HEK293T (cell line): Measurements from ENCODE around the gene OSTC.

Experiments used
- CTCF ChIA-PET: fragments of 350-600 bp; formaldehyde crosslinking; extraction: SDS; loops from one replicate; lab custom pipeline; 2021; ENCODE audit warnings: antibody characterized with exemption, inconsistent platforms; lab: Yijun Ruan, JAX
- POLR2A ChIA-PET: fragments of 350-600 bp; formaldehyde crosslinking; extraction: SDS; loops from one replicate; lab custom pipeline; 2020; ENCODE audit warnings: antibody characterized with exemption, inconsistent platforms; lab: Yijun Ruan, JAX
- DNase-seq: peaks from one replicate; pipeline ENCODE4 v3.0.0; 2012; ENCODE audit warnings: mixed read lengths; ENCODE audit errors: extremely low spot score
- ARNT ChIP-seq: fragments of 450-650 bp; IDR thresholded peaks from 2 replicates; pipeline ENCODE4 v1.6.1; 2017; ENCODE audit warnings: mild to moderate bottlenecking
- BHLHE40 ChIP-seq: fragments of 450-650 bp; IDR thresholded peaks from 2 replicates; pipeline ENCODE4 v1.6.1; 2016; ENCODE audit warnings: mild to moderate bottlenecking, moderate library complexity, borderline replicate concordance
- CTBP1 ChIP-seq: fragments of 450-650 bp; IDR thresholded peaks from 2 replicates; pipeline ENCODE4 v1.6.1; 2016; ENCODE audit warnings: borderline replicate concordance
- ELF4 ChIP-seq: fragments of 450-650 bp; IDR thresholded peaks from 2 replicates; pipeline ENCODE4 v1.6.1; 2017; ENCODE audit warnings: antibody characterized with exemption
- FOXA1 ChIP-seq: fragments of 450-650 bp; IDR thresholded peaks from 2 replicates; pipeline ENCODE4 v1.6.1; 2016; ENCODE audit warnings: mild to moderate bottlenecking
- FOXK2 ChIP-seq: fragments of 450-650 bp; IDR thresholded peaks from 2 replicates; pipeline ENCODE4 v1.6.1; 2016; ENCODE audit warnings: mild to moderate bottlenecking
- FOXM1 ChIP-seq: fragments of 450-650 bp; IDR thresholded peaks from 2 replicates; pipeline ENCODE4 v1.6.1; 2017; ENCODE audit warnings: mild to moderate bottlenecking, borderline replicate concordance
- HDGF ChIP-seq: fragments of 450-650 bp; IDR thresholded peaks from 2 replicates; pipeline ENCODE4 v1.6.1; 2017; ENCODE audit warnings: antibody characterized with exemption, borderline replicate concordance
- L3MBTL2 ChIP-seq: fragments of 450-650 bp; conservative IDR thresholded peaks from 2 replicates; pipeline ENCODE4 v1.6.1; 2016; ENCODE audit warnings: mild to moderate bottlenecking
- LEF1 ChIP-seq: fragments of 450-650 bp; IDR thresholded peaks from 2 replicates; pipeline ENCODE4 v1.6.1; 2017; ENCODE audit warnings: mild to moderate bottlenecking, borderline replicate concordance
- NFRKB ChIP-seq: fragments of 450-650 bp; IDR thresholded peaks from 2 replicates; pipeline ENCODE4 v1.6.1; 2016; ENCODE audit warnings: mild to moderate bottlenecking, moderate library complexity
- SP1 ChIP-seq: fragments of 450-650 bp; IDR thresholded peaks from 2 replicates; pipeline ENCODE4 v1.6.1; 2017
- SUZ12 ChIP-seq: fragments of 450-650 bp; IDR thresholded peaks from 2 replicates; pipeline ENCODE4 v1.6.1; 2016; ENCODE audit warnings: mild to moderate bottlenecking
- TARDBP ChIP-seq: fragments of 450-650 bp; IDR thresholded peaks from 2 replicates; pipeline ENCODE4 v1.6.1; 2016
- ZNF384 ChIP-seq: fragments of 450-650 bp; IDR thresholded peaks from 2 replicates; pipeline ENCODE4 v1.6.1; 2016
- TF ChIP-seq, protein P1 (sequence below): fragments of 450-650 bp; IDR thresholded peaks from 2 replicates; pipeline ENCODE4 v1.6.1; 2016

The OSTC gene

DNA sequence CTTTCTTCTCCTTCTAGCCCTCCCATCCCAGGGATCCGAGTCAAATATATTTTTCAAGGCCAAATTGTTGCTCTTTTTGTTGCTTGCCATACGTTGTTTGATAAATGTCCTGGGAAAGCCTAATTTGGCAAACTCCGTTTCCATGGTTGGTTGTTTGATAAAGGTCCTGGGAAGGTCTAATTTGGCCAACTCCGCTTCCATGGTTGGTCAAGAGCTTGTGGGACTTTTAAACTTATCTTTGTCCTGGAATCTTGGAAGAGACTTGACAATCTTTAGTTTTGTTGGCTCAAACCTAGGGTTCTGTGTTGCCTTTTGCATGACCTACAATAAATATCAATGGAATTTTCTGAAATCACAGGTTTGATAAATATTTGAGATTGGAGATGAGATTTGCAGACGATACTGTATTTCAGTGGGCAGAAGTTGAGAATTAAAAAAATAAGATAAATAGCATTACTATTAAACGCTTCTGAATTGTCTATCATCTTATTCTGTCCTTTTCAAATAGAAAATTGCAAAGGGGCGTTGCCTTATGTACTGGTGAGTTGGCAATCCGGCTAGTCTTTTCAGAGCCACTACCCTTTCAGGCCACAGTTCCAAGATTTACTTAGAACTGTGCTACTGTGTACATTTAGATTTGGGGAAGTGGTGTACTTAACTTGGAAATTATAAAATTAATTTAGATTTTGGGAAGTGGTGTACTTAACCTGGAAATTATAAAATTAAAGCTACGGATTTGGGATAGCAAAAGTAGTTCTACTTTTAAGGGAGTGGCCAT lies 804 bp downstream of the OSTC start:
- CTCF ChIA-PET: interaction anchor here (1.2 kb wide), 1 partner anchor 15 kb away, joined by 4 read pairs; no protein-coding TSS in a partner anchor
- TF ChIP-seq CTBP1 (no peak), ELF4 (no peak), ARNT (no peak), FOXA1 (no peak), ZNF384 (no peak), HDGF (no peak), L3MBTL2 (no peak), FOXK2 (no peak)
- DNase-seq: peak; percentile 34
- POLR2A ChIA-PET: interaction anchor here (0.9 to 1.9 kb wide), 4 partner anchors 15 to 31 kb away, joined by 3 to 10 read pairs (median 4); partner anchors contain the start of gene RPL34

DNA sequence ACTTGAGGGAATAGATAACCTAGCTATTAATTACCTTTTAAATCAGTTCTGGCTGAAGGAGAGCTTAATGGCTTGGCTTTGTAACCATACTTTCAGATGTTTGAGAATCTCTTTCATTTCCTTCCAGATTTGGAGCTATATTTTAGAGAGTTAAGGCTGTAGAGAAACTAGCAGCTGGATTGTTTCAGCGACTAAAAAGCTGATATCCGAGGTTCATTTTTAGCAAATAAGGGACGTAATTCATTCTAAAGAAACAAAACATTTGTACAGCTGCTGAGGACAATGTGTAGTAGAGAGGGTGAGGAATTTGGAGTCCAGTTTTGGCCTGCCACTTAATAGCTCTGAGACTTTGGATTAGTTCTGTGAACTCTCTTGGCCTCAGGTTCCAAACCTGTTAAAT lies 12.2 kb downstream of the OSTC start:
- no peak for DNase-seq
- no peak for TF ChIP-seq ELF4
- TF ChIP-seq FOXA1: no peak
- ChIA-PET POLR2A (no interaction called here), CTCF (interaction anchor here (0.6 kb wide), 1 partner anchor 99 kb away, joined by 3 read pairs; no protein-coding TSS in a partner anchor)

DNA sequence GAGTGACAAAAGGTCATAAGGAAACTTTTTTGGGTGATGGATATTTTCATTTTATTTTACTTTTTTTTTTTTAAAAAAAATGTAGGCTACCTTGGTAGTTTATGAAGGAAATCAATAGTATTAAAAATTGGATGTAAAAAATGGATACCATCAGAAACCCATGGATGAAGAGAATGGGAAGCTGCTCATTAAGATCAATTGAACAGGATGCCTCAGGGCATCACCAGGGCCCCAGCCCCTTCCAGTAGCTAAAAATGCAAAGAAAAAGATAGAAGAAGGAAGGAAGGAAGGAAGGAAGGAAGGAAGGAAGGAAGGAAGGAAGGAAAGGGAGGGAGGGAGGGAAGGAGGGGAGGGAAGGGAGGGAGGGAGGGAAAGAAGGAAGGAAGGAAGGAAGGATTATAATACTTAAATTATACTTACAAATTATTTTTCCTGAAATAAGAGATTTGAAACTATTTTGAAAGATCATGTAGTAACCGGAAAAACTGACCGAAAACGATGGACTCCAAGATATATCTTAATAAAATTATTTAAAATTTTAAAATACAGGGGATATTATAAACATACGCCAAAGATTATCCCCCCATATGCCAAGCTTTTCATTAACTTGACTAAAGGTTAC lies 24.1 kb downstream of the OSTC start:
- no peak for DNase-seq
- TF ChIP-seq LEF1 (no peak), TARDBP (no peak)
- TF ChIP-seq, protein P1, sequence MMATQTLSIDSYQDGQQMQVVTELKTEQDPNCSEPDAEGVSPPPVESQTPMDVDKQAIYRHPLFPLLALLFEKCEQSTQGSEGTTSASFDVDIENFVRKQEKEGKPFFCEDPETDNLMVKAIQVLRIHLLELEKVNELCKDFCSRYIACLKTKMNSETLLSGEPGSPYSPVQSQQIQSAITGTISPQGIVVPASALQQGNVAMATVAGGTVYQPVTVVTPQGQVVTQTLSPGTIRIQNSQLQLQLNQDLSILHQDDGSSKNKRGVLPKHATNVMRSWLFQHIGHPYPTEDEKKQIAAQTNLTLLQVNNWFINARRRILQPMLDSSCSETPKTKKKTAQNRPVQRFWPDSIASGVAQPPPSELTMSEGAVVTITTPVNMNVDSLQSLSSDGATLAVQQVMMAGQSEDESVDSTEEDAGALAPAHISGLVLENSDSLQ: no peak
- ChIA-PET CTCF (no interaction called here), POLR2A (no interaction called here)

DNA sequence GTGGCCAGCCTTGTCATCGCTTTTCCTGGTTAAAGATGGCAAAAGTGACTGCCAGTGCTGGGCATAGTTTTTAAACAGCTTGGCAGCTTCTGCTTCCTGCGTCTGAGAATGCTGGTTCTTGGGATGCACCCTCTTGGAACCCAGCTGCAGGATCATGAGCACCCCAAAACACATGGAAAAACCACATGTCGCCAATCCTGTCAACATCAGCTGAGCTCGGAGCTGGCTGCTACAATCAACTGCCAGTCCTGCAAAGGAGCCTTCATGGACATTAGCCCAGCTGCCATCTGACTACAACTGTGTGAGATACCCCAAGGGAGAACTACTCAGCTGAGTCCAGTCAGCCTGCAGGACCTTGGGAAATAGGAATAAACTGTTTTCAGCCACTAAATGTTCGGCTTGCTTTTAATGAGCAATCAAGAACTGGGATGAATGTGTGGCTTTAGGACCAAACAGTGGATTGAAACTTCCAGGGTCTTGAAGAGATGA lies 31.0 kb downstream of the OSTC start:
- no peak for TF ChIP-seq ARNT
- TF ChIP-seq ELF4: no peak
- ChIA-PET POLR2A (no interaction called here), CTCF (no interaction called here)
- no peak for DNase-seq

DNA sequence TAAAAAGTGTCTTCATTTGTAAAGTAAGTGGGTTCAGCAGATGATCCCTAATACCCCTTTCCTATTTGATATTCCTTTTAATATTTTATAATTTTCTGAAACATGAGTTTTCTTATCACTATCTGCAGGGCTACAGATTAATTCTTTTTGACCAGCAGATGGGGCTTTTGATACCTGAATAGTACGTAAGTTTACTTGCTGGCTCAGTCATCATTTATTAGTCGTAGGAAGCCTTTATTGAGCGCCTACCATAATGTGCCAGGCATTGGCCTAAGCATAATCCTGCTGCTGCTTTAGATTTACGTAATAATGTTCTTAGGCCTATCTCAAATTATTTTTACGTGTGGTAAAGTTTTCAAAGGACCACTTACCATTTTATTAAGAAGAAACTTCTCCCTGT lies 33.1 kb downstream of the OSTC start:
- CTCF ChIA-PET: no interaction called here
- DNase-seq: peak; percentile 25
- TF ChIP-seq SP1 (no peak), FOXA1 (no peak), ARNT (no peak)
- POLR2A ChIA-PET: no interaction called here

DNA sequence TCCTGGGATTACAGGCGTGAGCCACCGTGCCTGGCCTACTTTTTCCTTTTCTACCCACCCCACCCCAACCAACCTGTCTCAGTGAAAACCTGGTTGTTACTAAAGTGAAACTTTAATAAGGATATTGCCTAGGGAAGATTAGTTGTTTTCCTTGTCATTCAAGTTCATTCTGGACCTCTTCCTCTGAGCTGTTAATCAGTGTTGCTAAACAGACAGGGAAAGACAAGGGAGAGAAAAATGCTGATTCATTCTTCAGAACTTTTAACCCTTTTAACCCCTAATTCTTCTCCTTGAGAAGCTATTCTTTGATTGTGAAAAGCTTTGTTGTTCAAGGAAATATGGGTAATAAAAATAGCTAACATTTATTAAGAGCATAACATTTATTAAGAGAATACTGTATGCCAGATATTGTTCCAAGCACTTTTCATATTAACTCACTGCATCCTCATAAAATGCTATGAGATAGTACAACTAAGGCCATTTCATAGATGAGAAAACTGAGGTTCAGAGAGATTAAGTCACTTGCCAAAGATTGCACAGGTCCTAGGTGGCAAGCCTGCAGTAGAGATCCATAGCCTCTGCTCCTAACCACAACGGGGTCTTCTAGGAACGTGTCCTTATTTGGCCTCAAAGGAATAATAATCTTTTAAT lies 34.8 kb downstream of the OSTC start:
- POLR2A ChIA-PET: no interaction called here
- DNase-seq: no peak
- CTCF ChIA-PET: no interaction called here
- TF ChIP-seq ELF4: no peak
- TF ChIP-seq L3MBTL2: no peak
- TF ChIP-seq SUZ12: no peak
- TF ChIP-seq TARDBP: no peak
- no peak for TF ChIP-seq NFRKB
- no peak for TF ChIP-seq HDGF
- no peak for TF ChIP-seq ZNF384
- no peak for TF ChIP-seq BHLHE40
- no peak for TF ChIP-seq FOXA1
- TF ChIP-seq FOXK2: no peak
- TF ChIP-seq, protein P1: no peak
- no peak for TF ChIP-seq LEF1

DNA sequence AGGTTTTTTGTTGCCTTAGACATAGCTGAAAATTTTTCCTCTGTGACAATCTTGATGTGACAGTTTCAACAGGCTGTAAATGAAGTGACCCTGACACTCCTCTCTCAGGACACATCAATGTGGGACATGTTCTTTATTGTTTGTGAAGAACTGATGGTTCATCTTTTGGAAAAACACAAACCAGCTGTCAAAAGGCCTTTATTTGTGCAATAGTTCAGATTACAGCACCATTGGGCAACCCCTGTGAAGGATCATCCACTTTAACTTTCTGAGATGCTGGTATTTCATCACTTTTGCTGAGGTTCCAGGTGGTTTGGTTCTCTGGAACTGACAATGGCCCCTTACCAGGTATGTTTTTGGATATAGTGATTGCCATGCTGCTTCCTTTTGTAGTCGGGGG lies 40.3 kb downstream of the OSTC start:
- CTCF ChIA-PET: no interaction called here
- TF ChIP-seq FOXK2 (no peak), FOXM1 (no peak), LEF1 (no peak), NFRKB (no peak), SP1 (no peak), ARNT (no peak), CTBP1 (no peak), TARDBP (no peak), BHLHE40 (no peak), L3MBTL2 (no peak), HDGF (no peak), ELF4 (no peak)
- TF ChIP-seq, protein P1: no peak
- DNase-seq: no peak
- POLR2A ChIA-PET: no interaction called here
